ENCODE measurements around the gene CLINT1. TPM values are rescaled to one million over a fixed set of nuclear protein-coding genes. Genes with fewer than 3 reads are reported as not detected.

Gene CLINT1
- total and polyA plus RNA-seq, 2 donors from 2014 or later = 34.1 to 173 TPM

- intact Hi-C loops (cut with DNase I) = no loop called here
- H3K9ac ChIP-seq (ENCODE audit: low read length in 3 of 3) = no peak overlapping the region
These were observed 30.6 kb downstream of the CLINT1 start for GRCh38 chr5:157828105-157828943.

GRCh38 chr5:157827423-157827822 lies 31.5 kb downstream of the CLINT1 start:
- TF ChIP-seq CTCF (IDR thresholded peaks at IDR 0.05; ENCODE audit: borderline replicate concordance, extremely low read depth, insufficient read depth) = no peak
- intact Hi-C loops (cut with DNase I) = no loop called here
- H3K36me3 ChIP-seq (ENCODE audit: control insufficient read depth in 2 of 3, insufficient read depth in 3 of 3, low read length in 3 of 3) = no peaks in the 10 kb centered on the region
- H3K27ac ChIP-seq (ENCODE audit: low read depth in 2 of 2, low read length in 2 of 2) = no peak overlapping the region
- no peaks in the 10 kb centered on the region for H3K27me3 ChIP-seq (ENCODE audit: control insufficient read depth, insufficient read depth, low read length)
- no peak overlapping the region for H3K9ac ChIP-seq (ENCODE audit: low read length in 3 of 3)
- FAIRE-seq (no peak), DNase-seq (peak in 2 of 5 donors; percentile 33 to 64)
- H3K4me1 ChIP-seq (ENCODE audit: control insufficient read depth in 2 of 3, insufficient read depth in 2 of 3, low read depth in 1 of 3, low read length in 3 of 3) = peaks cover 0 to 11% (median 3%) of the 10 kb centered on the region in 3 donors
- H3K4me3 ChIP-seq (ENCODE audit: low read length in 3 of 3) = no peak overlapping the region
- H3K9me3 ChIP-seq (ENCODE audit: control insufficient read depth in 2 of 3, insufficient read depth in 1 of 3, low read length in 3 of 3) = no peaks in the 10 kb centered on the region

More at GRCh38 chr5:157828105-157828943, 30.6 kb downstream of the CLINT1 start:
- no peaks in the 10 kb centered on the region for H3K27me3 ChIP-seq (ENCODE audit: control insufficient read depth, insufficient read depth, low read length)
- peaks cover 0 to 7% (median 3%) of the 10 kb centered on the region in 3 donors for H3K4me1 ChIP-seq (ENCODE audit: control insufficient read depth in 2 of 3, insufficient read depth in 2 of 3, low read depth in 1 of 3, low read length in 3 of 3)
- no peak for TF ChIP-seq CTCF (IDR thresholded peaks at IDR 0.05; ENCODE audit: borderline replicate concordance, extremely low read depth, insufficient read depth)
- H3K27ac ChIP-seq (ENCODE audit: low read depth in 2 of 2, low read length in 2 of 2) = no peak overlapping the region
- H3K9me3 ChIP-seq (ENCODE audit: control insufficient read depth in 2 of 3, insufficient read depth in 1 of 3, low read length in 3 of 3) = no peaks in the 10 kb centered on the region
- no peak for FAIRE-seq
- H3K36me3 ChIP-seq (ENCODE audit: control insufficient read depth in 2 of 3, insufficient read depth in 3 of 3, low read length in 3 of 3) = no peaks in the 10 kb centered on the region
- DNase-seq = no peak
- peak overlapping the region in 1 of 3 donors; percentile 15 for H3K4me3 ChIP-seq (ENCODE audit: low read length in 3 of 3)

GRCh38 chr5:157823655-157824054 lies 35.3 kb downstream of the CLINT1 start:
- H3K4me1 ChIP-seq (ENCODE audit: control insufficient read depth in 2 of 3, insufficient read depth in 2 of 3, low read depth in 1 of 3, low read length in 3 of 3) = peaks cover 0 to 18% (median 5%) of the 10 kb centered on the region in 3 donors
- no peaks in the 10 kb centered on the region for H3K36me3 ChIP-seq (ENCODE audit: control insufficient read depth in 2 of 3, insufficient read depth in 3 of 3, low read length in 3 of 3)
- peak in 1 of 5 donors; percentile 43 for DNase-seq
- intact Hi-C loops (cut with DNase I) = no loop called here
- no peak for FAIRE-seq
- H3K9me3 ChIP-seq (ENCODE audit: control insufficient read depth in 2 of 3, insufficient read depth in 1 of 3, low read length in 3 of 3) = no peaks in the 10 kb centered on the region
- no peaks in the 10 kb centered on the region for H3K27me3 ChIP-seq (ENCODE audit: control insufficient read depth, insufficient read depth, low read length)
- no peak overlapping the region for H3K27ac ChIP-seq (ENCODE audit: low read depth in 2 of 2, low read length in 2 of 2)
- H3K9ac ChIP-seq (ENCODE audit: low read length in 3 of 3) = no peak overlapping the region
- no peak overlapping the region for H3K4me3 ChIP-seq (ENCODE audit: low read length in 3 of 3)
- TF ChIP-seq CTCF (IDR thresholded peaks at IDR 0.05; ENCODE audit: borderline replicate concordance, extremely low read depth, insufficient read depth) = no peak

All from kidney (tissue), 14 donors.